Measurements from ENCODE around the gene VAV2.

The VAV2 gene

GRCh38 chr9:133841167-133841812 is 150.8 kb downstream of the VAV2 start:
- Histone ChIP-seq H2AFZ (ENCODE audit: low read depth, low read length, severe bottlenecking) (no peak overlapping the region), H3K9ac (ENCODE audit: low read length) (no peak overlapping the region), H4K20me1 (ENCODE audit: low read depth, low read length) (no peaks in the 10 kb centered on the region), H3K79me2 (ENCODE audit: insufficient read depth, low read length) (peaks cover 11% of the 10 kb centered on the region; the same call in 1 of the 2 replicates), H3K36me3 (ENCODE audit: low read length) (no peaks in the 10 kb centered on the region), H3K27me3 (ENCODE audit: low read length) (no peaks in the 10 kb centered on the region), H3K4me2 (ENCODE audit: low read depth, low read length, poor library complexity, severe bottlenecking) (no peak overlapping the region), H3F3A (ENCODE audit: insufficient read depth) (no peaks in the 10 kb centered on the region), H3K9me2 (replicated peaks; ENCODE audit: insufficient read depth, low read length) (no peaks in the 10 kb centered on the region), H3K4me3 (ENCODE audit: insufficient read depth, low read length, poor library complexity, severe bottlenecking) (no peak overlapping the region), H3K27ac (ENCODE audit: low read depth, low read length) (no peak overlapping the region), H3K9me3 (ENCODE audit: insufficient read depth, low read length) (no peaks in the 10 kb centered on the region)
- TF ChIP-seq CTCF (IDR thresholded peaks at IDR 0.05; ENCODE audit: insufficient read depth, low read length, poor library complexity, severe bottlenecking) (no peak), EZH2phosphoT487 (conservative IDR thresholded peaks at IDR 0.05; ENCODE audit: low read length) (no peak)

- Histone ChIP-seq H3K9ac (ENCODE audit: low read length) (no peak overlapping the region), H2AFZ (ENCODE audit: low read depth, low read length, severe bottlenecking) (no peak overlapping the region), H3K4me3 (ENCODE audit: insufficient read depth, low read length, poor library complexity, severe bottlenecking) (no peak overlapping the region), H3K4me2 (ENCODE audit: low read depth, low read length, poor library complexity, severe bottlenecking) (no peak overlapping the region), H3K9me2 (replicated peaks; ENCODE audit: insufficient read depth, low read length) (no peaks in the 10 kb centered on the region), H3K27ac (ENCODE audit: low read depth, low read length) (no peak overlapping the region), H3K9me3 (ENCODE audit: insufficient read depth, low read length) (no peaks in the 10 kb centered on the region), H3K79me2 (ENCODE audit: insufficient read depth, low read length) (peaks cover 11% of the 10 kb centered on the region; the same call in 1 of the 2 replicates), H3F3A (ENCODE audit: insufficient read depth) (no peaks in the 10 kb centered on the region), H3K27me3 (ENCODE audit: low read length) (no peaks in the 10 kb centered on the region), H3K36me3 (ENCODE audit: low read length) (no peaks in the 10 kb centered on the region), H4K20me1 (ENCODE audit: low read depth, low read length) (no peaks in the 10 kb centered on the region)
- TF ChIP-seq CTCF (IDR thresholded peaks at IDR 0.05; ENCODE audit: insufficient read depth, low read length, poor library complexity, severe bottlenecking) (no peak), EZH2phosphoT487 (conservative IDR thresholded peaks at IDR 0.05; ENCODE audit: low read length) (no peak)
Measured at GRCh38 chr9:133839822-133840329, 152.2 kb downstream of the VAV2 start.

- TF ChIP-seq CTCF (IDR thresholded peaks at IDR 0.05; ENCODE audit: insufficient read depth, low read length, poor library complexity, severe bottlenecking): no peak
- no peak for TF ChIP-seq EZH2phosphoT487 (conservative IDR thresholded peaks at IDR 0.05; ENCODE audit: low read length)
- H3K4me3 ChIP-seq (ENCODE audit: insufficient read depth, low read length, poor library complexity, severe bottlenecking): no peak overlapping the region
- H3K79me2 ChIP-seq (ENCODE audit: insufficient read depth, low read length): peaks cover 11% of the 10 kb centered on the region; the same call in 1 of the 2 replicates
- H3K27ac ChIP-seq (ENCODE audit: low read depth, low read length): no peak overlapping the region
- no peaks in the 10 kb centered on the region for H3K36me3 ChIP-seq (ENCODE audit: low read length)
- H3F3A ChIP-seq (ENCODE audit: insufficient read depth): no peaks in the 10 kb centered on the region
- H3K9me2 ChIP-seq (replicated peaks; ENCODE audit: insufficient read depth, low read length): no peaks in the 10 kb centered on the region
- no peaks in the 10 kb centered on the region for H3K9me3 ChIP-seq (ENCODE audit: insufficient read depth, low read length)
- H2AFZ ChIP-seq (ENCODE audit: low read depth, low read length, severe bottlenecking): no peak overlapping the region
- no peaks in the 10 kb centered on the region for H3K27me3 ChIP-seq (ENCODE audit: low read length)
- H3K9ac ChIP-seq (ENCODE audit: low read length): no peak overlapping the region
- H4K20me1 ChIP-seq (ENCODE audit: low read depth, low read length): no peaks in the 10 kb centered on the region
- no peak overlapping the region for H3K4me2 ChIP-seq (ENCODE audit: low read depth, low read length, poor library complexity, severe bottlenecking)
Measured at GRCh38 chr9:133838859-133839507, 153.1 kb downstream of the VAV2 start.
